ENCODE data around the gene EFCAB8.

Gene EFCAB8

GRCh38 chr20:32912688-32913087 is 54.0 kb downstream of the EFCAB8 start:
- ChIA-PET POLR2A (no interaction called here), CTCF (interaction anchor here (1.1 to 1.3 kb wide), 2 partner anchors 9 to 11 kb away, joined by 3 to 4 read pairs; no protein-coding TSS in a partner anchor)
- no peak for TF ChIP-seq CTCF (IDR thresholded peaks at IDR 0.05; ENCODE audit: insufficient read depth, low read length, missing control alignments)
- DNase-seq (ENCODE audit: low read depth, low spot score) = no peak
- no peak overlapping the region for H3K4me3 ChIP-seq (ENCODE audit: low read depth, low read length)

GRCh38 chr20:32914031-32914430 is 55.3 kb downstream of the EFCAB8 start:
- POLR2A ChIA-PET = no interaction called here
- no peak for TF ChIP-seq CTCF (IDR thresholded peaks at IDR 0.05; ENCODE audit: insufficient read depth, low read length, missing control alignments)
- no peak for DNase-seq (ENCODE audit: low read depth, low spot score)
- H3K4me3 ChIP-seq (ENCODE audit: low read depth, low read length) = no peak overlapping the region
- CTCF ChIA-PET = no interaction called here

- CTCF ChIA-PET = interaction anchor here (1.2 kb wide), 1 partner anchor 15 kb away, joined by 3 read pairs; no protein-coding TSS in a partner anchor
- no peak for DNase-seq (ENCODE audit: low read depth, low spot score)
These were observed 58.6 kb downstream of the EFCAB8 start for GRCh38 chr20:32917191-32917950.

GRCh38 chr20:32918296-32918695 is 59.6 kb downstream of the EFCAB8 start:
- no peak for DNase-seq (ENCODE audit: low read depth, low spot score)
- no peak overlapping the region for H3K4me3 ChIP-seq (ENCODE audit: low read depth, low read length)
- CTCF ChIA-PET = interaction anchor here (1.2 kb wide), 1 partner anchor 16 kb away, joined by 3 read pairs; no protein-coding TSS in a partner anchor
- TF ChIP-seq CTCF (IDR thresholded peaks at IDR 0.05; ENCODE audit: insufficient read depth, low read length, missing control alignments) = no peak
- POLR2A ChIA-PET = no interaction called here

More at GRCh38 chr20:32917191-32917950, 58.6 kb downstream of the EFCAB8 start:
- POLR2A ChIA-PET = no interaction called here
- H3K4me3 ChIP-seq (ENCODE audit: low read depth, low read length) = no peak overlapping the region
- no peak for TF ChIP-seq CTCF (IDR thresholded peaks at IDR 0.05; ENCODE audit: insufficient read depth, low read length, missing control alignments)

GRCh38 chr20:32918751-32919150 is 60.0 kb downstream of the EFCAB8 start:
- CTCF ChIA-PET = no interaction called here

More at GRCh38 chr20:32918751-32919150, 60.0 kb downstream of the EFCAB8 start:
- TF ChIP-seq CTCF (IDR thresholded peaks at IDR 0.05; ENCODE audit: insufficient read depth, low read length, missing control alignments) = no peak
- no peak for DNase-seq (ENCODE audit: low read depth, low spot score)
- no peak overlapping the region for H3K4me3 ChIP-seq (ENCODE audit: low read depth, low read length)
- POLR2A ChIA-PET = no interaction called here
